NCI-H446 treated with DMSO at 0.1 percent for 48 hours (cell line): ENCODE data around the gene LMF2.

Source experiments
- DNase-seq: peaks from one replicate; lab custom pipeline; 2025; lab: John Stamatoyannopoulos, UW

The LMF2 gene

DNA sequence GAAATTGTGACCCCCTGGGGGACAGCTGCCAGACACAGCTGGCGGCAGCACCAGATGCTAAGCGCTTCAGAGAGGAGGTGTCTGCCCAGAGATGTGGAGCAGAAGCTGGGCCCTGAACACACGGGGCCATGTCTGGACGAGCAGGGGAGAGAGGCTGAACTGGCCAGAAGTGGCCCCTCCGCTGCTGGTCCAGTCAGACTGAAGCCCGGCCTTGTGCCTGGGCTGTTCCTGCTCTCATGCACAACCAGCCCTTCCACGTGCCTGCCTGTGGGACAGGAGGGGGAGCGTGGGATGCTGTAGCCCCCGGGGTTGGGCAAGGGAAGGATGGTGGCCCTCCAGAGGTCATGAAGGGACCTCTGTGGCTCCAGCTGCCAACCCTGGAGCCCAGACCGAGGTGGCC, 24.4 kb downstream of the LMF2 start:
- no peak for DNase-seq

DNA sequence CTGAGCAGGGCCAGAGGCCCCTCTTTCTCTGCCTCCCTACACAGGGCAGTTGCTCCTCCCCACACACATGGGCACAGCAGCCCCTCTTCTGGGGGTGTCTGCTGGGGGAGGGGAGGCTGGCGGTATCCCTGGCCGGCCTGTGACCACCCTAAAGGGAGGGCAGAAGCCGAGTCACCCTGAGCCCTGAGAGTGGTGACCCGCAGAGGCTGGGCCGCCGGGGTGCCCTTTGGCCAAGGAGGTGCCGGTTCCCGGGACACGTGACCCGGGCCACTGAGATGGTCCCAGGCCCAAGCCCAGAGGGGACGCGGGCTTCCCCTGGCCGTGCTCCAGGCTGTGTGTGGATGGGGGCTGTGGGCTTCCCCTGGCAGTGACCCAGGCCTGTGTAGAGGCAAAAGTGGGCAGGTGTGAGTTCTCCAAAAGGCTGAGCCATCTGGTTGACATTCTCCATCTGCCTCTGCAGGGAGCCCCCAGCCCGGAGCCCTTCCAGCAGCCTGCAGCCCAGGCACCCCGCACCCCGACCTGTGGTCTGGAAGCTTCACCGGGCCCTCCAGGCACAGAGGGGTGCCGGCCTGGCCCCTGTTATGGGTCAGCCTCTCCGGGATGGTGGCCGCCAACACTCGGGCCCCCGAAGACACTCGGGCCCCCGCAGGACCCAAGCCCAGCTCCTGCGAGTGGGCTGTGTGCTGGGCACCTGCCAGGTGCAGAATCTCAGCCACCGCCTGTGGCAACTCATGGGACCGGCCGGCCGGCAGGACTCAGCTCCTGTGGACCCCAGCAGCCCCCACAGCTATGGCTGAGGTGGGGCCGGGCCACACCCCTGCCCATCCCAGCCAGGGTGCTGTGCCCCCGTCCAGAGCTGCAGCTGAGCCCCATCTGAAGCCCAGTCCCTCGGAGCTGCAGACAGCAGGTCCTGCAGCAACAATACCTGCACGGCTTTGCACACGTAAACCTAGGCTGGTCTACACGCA, 25.1 kb downstream of the LMF2 start:
- DNase-seq: no peak

GRCh38 chr22:50481440-50482106, 25.9 kb downstream of the LMF2 start, which contains the start of gene ADM2:
Gene ADM2 (plus strand): TSS chr22:50481543. CDS start chr22:50481848, 305 bp downstream.
- no peak for DNase-seq

DNA sequence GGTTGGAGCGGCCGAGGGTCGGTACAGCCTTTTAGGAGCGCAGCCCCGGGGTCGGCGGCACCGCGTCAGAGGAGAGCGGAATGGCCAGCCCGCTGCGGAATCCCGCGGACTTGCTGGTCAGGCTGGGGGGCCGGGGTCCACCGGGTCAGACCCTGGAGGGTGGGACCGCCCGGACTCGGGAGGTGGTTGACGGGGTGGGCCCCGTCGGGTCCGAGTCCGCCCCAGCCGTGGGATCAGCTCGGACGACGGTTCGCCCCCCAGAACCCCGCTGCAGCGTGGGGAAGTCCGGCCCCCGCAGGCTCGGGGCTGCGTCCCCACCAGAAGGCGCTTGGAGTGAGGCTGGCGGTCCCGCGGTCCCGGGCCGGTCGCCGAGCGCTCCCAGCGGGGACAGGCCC, 26.5 kb downstream of the LMF2 start:
- DNase-seq: no peak

DNA sequence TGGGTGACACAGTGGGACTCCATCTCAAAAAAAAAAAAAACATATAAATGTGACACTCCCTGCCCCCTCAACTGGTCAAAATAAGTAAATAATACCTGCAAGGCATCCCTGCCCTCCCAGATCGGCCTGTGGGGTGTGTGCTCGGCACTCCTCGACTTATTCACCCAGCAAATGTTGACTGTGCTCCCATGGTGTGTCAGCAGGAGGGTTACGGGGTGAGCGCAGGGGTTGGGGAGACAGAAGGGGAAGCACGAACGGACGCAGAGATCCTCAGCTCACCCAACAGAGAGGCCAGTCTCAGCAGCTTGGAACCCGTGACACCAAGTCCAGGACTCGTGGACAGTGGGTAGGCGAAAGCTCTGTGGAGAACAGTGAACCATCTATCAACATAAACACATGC, 27.8 kb downstream of the LMF2 start:
- no peak for DNase-seq

- DNase-seq: no peak
These were observed 29.6 kb downstream of the LMF2 start for GRCh38 chr22:50477923-50478322.

DNA sequence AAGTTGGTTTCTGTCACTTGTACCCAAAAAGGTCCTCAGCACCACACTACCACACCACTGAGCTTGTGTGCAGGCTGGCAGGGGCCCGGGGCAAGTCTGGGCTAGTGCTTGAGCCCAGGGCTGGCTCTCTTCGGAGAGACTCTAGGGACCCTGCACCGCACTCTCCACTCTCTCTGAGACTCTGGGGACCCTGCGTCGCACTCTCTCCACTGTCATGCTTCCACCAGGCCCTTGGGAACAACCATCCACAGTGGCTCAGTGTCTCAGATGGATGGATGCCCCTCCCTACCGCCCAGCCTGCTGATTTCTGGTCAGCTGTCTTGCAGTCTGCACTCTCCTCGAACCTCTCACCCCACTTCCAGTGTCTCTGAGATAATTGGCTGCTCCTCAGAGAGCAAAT, 30.6 kb downstream of the LMF2 start:
- DNase-seq: no peak

GRCh38 chr22:50475652-50476002, 31.9 kb downstream of the LMF2 start:
- no peak for DNase-seq

DNA sequence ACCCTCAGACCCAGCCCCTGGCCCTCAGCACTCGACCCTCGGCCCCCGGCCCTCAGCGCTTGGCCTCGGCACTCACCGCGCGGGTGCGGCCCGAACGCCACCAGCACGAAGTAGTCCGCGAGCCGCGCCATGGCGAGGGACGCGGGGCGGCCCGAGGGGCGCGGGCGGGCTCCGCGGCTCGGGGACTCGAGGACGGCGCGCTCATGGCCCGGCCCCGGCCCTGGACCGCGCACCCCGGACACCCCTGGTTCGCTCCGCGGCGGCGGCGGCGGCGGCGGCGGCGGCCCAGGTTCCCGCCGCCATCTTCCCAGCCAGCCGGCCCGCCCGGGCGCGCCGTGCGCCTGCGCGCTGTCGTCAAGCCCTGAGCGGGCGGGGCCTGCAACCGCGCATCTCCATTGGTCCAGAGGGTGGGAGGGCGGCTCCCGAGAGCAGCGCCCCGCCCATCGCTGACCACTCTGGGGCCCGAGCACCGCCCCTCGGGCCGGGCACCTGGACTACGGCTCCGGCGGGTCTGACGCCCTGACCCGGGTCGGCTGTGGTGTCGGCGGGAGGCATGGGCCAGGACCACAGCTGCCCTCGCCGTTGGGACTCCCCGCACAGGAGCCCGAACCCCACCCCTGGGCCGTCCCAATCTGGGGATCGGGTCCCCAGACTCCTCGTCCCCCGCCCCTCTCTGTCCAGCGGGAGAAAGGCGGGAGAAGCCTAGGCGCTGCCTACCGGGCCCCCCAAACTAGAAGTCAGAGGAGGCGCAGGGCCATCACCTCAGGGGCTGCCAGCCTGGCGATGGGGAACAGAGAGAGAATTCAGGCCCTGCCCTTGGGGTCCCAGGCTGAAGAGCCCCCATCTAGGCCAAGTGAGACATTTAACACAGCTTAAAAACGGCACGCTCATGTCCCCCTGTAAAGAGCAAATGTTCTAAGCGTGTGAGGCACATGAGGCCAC, 32.5 kb downstream of the LMF2 start, which contains the start of gene SBF1:
Gene SBF1, minus strand, starts transcription at position 326 of the 942 bp plus-strand sequence. Its CDS starts 195 bp downstream, at position 131.
- DNase-seq: peak; percentile 55

DNA sequence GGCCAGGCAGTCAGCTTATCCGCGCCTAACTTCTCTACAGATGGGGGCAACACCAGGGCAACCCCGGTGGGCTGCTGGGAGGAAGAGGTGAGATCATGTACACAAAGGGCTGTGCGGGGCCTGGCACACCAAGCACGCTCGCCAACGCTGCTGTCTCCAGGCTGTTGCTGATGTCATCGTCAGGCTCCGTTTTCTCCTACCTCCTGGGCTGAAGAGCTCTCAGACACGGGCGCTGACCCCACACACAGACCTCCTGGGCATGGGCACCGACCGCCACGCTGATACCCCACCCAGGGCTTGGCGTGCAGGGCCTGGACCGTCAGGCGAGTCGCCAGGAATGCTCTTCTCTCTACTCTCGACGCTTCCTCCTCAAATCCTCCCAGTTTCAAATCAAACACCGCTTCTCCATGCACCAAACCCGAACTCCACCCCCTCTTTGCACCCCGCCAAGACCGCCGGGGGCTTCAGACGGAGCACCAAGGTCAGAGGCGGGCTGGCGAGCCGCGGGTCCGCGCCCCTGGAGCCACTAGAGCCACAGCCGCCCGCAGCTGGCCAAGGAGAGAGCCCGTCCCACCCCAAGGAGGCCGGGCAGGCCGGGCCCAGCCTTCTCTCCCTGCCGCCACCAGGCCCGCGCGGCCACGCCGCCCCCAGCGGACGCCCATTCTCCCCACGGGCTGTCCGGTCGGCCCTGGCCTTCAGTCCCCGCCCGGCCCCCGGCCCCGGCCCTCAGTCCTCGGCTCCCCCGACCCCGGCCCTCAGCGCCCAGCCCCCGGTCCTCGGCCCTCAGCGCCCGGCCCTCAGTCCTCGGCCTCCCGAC, 33.4 kb downstream of the LMF2 start:
- DNase-seq: no peak

GRCh38 chr22:50473088-50473487, 34.4 kb downstream of the LMF2 start:
- DNase-seq: no peak

DNA sequence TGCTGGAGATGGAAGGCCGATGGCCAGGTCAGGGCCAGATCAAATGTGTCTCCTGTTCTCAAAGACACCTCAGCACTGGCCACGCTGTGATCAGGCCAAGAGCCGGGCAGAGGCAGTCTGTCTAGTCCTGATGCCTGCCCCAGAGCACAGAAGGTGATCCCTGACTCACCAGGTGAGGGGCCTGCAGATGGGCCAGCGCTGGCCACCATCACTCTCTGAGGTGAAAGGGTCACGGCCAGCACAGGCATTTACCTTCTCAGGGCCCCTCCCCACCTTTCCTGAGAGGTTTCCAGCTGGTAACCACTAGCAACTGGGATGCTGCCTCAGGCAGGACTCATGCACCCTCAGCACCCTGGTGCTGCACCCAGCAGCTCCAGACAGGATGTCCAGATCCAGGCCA, 35.5 kb downstream of the LMF2 start:
- no peak for DNase-seq

DNA sequence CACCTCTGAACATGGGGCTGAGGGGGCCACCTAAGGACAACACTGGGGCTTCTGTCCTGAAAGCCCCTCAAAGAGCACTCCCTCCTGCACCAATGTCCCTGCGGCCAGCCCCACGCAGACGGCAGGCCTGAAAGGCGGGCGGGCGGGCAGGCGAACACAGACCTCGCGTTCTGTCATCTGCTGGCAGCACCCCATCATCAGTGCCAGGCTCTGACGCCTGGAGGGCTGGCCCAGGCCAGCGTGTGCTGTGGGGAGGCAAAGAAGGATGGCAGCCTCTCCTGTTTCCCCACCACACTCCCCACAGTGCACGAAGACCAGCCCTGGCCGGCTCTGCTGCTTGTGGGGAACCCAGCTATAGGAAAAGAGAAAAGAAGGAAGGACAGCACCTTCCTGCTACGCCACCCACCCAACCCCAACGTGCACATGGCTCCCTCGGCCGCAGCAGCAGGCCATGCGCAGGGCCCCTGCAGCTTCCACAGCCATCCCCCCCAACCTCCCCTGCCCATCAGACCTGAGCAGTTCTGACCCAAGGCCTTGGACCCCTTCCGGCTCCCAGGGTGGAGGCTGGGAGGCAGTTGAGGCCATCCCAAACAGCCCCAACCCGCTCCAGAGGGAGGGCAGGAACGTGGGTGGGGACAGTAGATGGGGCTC, 36.2 kb downstream of the LMF2 start:
- DNase-seq: no peak

- no peak for DNase-seq
These were observed 37.0 kb downstream of the LMF2 start for GRCh38 chr22:50470491-50470890.

GRCh38 chr22:50469377-50470305, 37.9 kb downstream of the LMF2 start:
- DNase-seq: no peak

- no peak for DNase-seq
These were observed 38.9 kb downstream of the LMF2 start for GRCh38 chr22:50468626-50469025.

- DNase-seq: no peak
These were observed 39.6 kb downstream of the LMF2 start for GRCh38 chr22:50467773-50468440.

GRCh38 chr22:50467341-50467740, 40.2 kb downstream of the LMF2 start:
- DNase-seq: no peak
